Heart left ventricle (tissue), 13 donors: Measurements from ENCODE around the gene EPHB1.

ENCODE experiments used
- POLR2A ChIP-seq, 2 donors: fragments of 450-650 bp; IDR thresholded peaks; one replicate each; pipeline ENCODE4 v1.6.1; 2017; ENCODE audit warnings: antibody characterized with exemption in 2 of 2, mild to moderate bottlenecking in 2 of 2, moderate library complexity in 2 of 2
- TF ChIP-seq, protein P1 (sequence below), 12 donors: fragments of 200-600 bp; sonication (generic) in 4 of 12; IDR thresholded peaks; one replicate each; pipeline versions ENCODE4 v1.5.0 to v1.8.0; 2018 to 2022; ENCODE audit warnings: antibody characterized with exemption in 12 of 12, mild to moderate bottlenecking in 5 of 12
- donor health status: ischemic (EF 13 %, LVEDD 7.1; RV severe dilation, severe dysfunction).
- donor health status: DM: no; HTN: yes; CAD: no.
- donor health status: DM: no; HTN: no; CAD: no.
- donor health status: ischemic (EF 25% LVEDD 6.9; RV normal size, moderate dysfunction).
- donor health status: ischemic (EF 25% LVEDD 5.7; RV mildly dilated, moderate dysfunction).
- donor health status: ischemic (EF 35%, LVEDD 5.7; RV mildly dilated, moderate dysfunction).
- donor health status: nonischemic (EF 11% LVEDD 7.7; RV severe dilation, severe dysfunction).
- donor health status: DM: yes; HTN: yes; CAD: no.
- donor health status: PGD.
- donor health status: ischemic (EF 29% LVEDD 5.4; RV normal size, mild dysfunction).
- donor health status: nonischemic (EF 23%, LVEDD 6.1; RV moderate dilation, normal function).

DNA sequence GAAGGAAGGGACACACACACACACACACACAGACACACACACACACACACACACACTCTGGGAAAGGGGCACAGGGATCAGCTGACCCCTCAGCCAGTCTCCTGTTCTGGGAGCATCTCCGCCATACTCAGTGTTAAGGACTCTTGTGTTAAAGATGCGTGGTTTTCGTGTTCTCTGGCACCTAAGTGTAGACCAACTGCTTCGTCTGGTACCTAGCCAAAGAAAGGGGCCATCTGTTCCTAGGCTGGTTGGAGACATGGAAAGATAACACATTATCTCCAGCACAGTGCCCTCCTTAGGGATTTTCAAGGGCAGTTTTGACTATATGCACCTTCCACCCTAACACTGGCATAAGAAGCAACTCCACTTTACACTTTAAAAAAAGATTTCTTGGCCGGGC is 65.1 kb downstream of the EPHB1 start:
- TF ChIP-seq, protein P1, sequence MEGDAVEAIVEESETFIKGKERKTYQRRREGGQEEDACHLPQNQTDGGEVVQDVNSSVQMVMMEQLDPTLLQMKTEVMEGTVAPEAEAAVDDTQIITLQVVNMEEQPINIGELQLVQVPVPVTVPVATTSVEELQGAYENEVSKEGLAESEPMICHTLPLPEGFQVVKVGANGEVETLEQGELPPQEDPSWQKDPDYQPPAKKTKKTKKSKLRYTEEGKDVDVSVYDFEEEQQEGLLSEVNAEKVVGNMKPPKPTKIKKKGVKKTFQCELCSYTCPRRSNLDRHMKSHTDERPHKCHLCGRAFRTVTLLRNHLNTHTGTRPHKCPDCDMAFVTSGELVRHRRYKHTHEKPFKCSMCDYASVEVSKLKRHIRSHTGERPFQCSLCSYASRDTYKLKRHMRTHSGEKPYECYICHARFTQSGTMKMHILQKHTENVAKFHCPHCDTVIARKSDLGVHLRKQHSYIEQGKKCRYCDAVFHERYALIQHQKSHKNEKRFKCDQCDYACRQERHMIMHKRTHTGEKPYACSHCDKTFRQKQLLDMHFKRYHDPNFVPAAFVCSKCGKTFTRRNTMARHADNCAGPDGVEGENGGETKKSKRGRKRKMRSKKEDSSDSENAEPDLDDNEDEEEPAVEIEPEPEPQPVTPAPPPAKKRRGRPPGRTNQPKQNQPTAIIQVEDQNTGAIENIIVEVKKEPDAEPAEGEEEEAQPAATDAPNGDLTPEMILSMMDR (IDR thresholded peaks at IDR 0.05) = no peak
- TF ChIP-seq POLR2A (IDR thresholded peaks at IDR 0.05) = no peak
